CD4-positive, alpha-beta T cell (primary cell): ENCODE data around the gene LRP10. TPM values are rescaled to one million over a fixed set of nuclear protein-coding genes. Genes with fewer than 3 reads are reported as not detected.

Experiments used
- ATAC-seq: fragments of 200-7000 bp; cut with Tn5 transposase; one replicate; pipeline ENCODE4 v1.10.0; 2022; ENCODE audit warnings: mild to moderate bottlenecking; ENCODE audit not compliant: poor library complexity
- CTCF ChIA-PET: fragments of 350-600 bp; sonication (Branson Sonifier 250); formaldehyde crosslinking; loops from one replicate; lab custom pipeline; 2021; ENCODE audit warnings: antibody characterized with exemption, inconsistent platforms; lab: Charles Lee
- POLR2A ChIA-PET: fragments of 350-600 bp; sonication (Branson Sonifier 250); formaldehyde crosslinking; loops from one replicate; lab custom pipeline; 2021; ENCODE audit warnings: antibody characterized with exemption, inconsistent platforms; lab: Charles Lee
- DNase-seq, 14 experiments: peaks; one replicate each; pipeline ENCODE4 v3.0.0-alpha.2; 2013 to 2020; ENCODE audit warnings: mixed read lengths in 2 of 14
- H3K27ac ChIP-seq, 2 donors: one replicate each; pipeline versions ENCODE4 v1.5.1 to v1.7.0; 2013; ENCODE audit warnings: low read length in 2 of 2, low read depth in 1 of 2, mild to moderate bottlenecking in 1 of 2
- H3K27me3 ChIP-seq, 2 experiments: 1 replicate in 1 of 2; 2 replicates in 1 of 2; pipeline versions ENCODE4 v1.6.1 to v1.7.0; 2013; ENCODE audit warnings: low read length in 2 of 2, control low read depth in 1 of 2, mild to moderate bottlenecking in 1 of 2, moderate library complexity in 1 of 2; ENCODE audit not compliant: insufficient read depth in 2 of 2, control insufficient read depth in 1 of 2
- H3K36me3 ChIP-seq: one replicate; pipeline ENCODE4 v1.6.1; 2013; ENCODE audit warnings: low read length, control low read depth; ENCODE audit not compliant: insufficient read depth
- H3K4me1 ChIP-seq: one replicate; pipeline ENCODE4 v1.6.1; 2013; ENCODE audit warnings: low read length, control low read depth; ENCODE audit not compliant: insufficient read depth
- H3K4me3 ChIP-seq: one replicate; pipeline ENCODE4 v1.5.1; 2013; ENCODE audit warnings: mild to moderate bottlenecking, low read length, moderate library complexity
- H3K9me3 ChIP-seq, 2 experiments: 1 replicate in 1 of 2; 2 replicates in 1 of 2; pipeline versions ENCODE4 v1.6.1 to v1.7.0; 2013; ENCODE audit warnings: low read length in 2 of 2, mild to moderate bottlenecking in 2 of 2, control low read depth in 1 of 2, moderate library complexity in 1 of 2; ENCODE audit not compliant: control insufficient read depth in 1 of 2, insufficient read depth in 1 of 2
- H3K27ac Mint-ChIP-seq: one replicate; pipeline ENCODE4 v1.8.0; 2020; ENCODE audit warnings: mixed read lengths
- H3K27me3 Mint-ChIP-seq: one replicate; pipeline ENCODE4 v1.8.0; 2021; ENCODE audit warnings: mixed read lengths
- H3K36me3 Mint-ChIP-seq: one replicate; pipeline ENCODE4 v1.8.0; 2021; ENCODE audit warnings: low read depth, mixed read lengths
- H3K4me1 Mint-ChIP-seq: one replicate; pipeline ENCODE4 v1.8.0; 2021; ENCODE audit warnings: low read depth, mixed read lengths
- H3K4me3 Mint-ChIP-seq: one replicate; pipeline ENCODE4 v1.8.0; 2020; ENCODE audit warnings: mild to moderate bottlenecking, mixed read lengths
- H3K9me3 Mint-ChIP-seq: one replicate; pipeline ENCODE4 v1.8.0; 2020; ENCODE audit warnings: mixed read lengths
- CTCF ChIP-seq: fragments of 200-600 bp; IDR thresholded peaks from one replicate; pipeline ENCODE4 v1.8.0; 2022; ENCODE audit warnings: antibody characterized with exemption, mild to moderate bottlenecking
- intact Hi-C, 2 experiments: fragments of 100-400 bp; cut with DNase I in 1 of 2; cut with micrococcal nuclease in 1 of 2; formaldehyde crosslinking; loops; one replicate each; pipeline versions ENCODE4 v1.15.1 to v1.9.0; 2023 to 2025; cut with DNase I, micrococcal nuclease
- total RNA-seq, 174 experiments: library from RNA in 2 of 174; stranded (reverse) in 2 of 174; gene quantifications; one replicate each; pipeline ENCODE4 v1.2.3 and lab custom pipeline; 2021 to 2026

LRP10 gene
- total RNA-seq, 2 experiments from 2014 or later = 52.4 to 54.6 TPM

DNA sequence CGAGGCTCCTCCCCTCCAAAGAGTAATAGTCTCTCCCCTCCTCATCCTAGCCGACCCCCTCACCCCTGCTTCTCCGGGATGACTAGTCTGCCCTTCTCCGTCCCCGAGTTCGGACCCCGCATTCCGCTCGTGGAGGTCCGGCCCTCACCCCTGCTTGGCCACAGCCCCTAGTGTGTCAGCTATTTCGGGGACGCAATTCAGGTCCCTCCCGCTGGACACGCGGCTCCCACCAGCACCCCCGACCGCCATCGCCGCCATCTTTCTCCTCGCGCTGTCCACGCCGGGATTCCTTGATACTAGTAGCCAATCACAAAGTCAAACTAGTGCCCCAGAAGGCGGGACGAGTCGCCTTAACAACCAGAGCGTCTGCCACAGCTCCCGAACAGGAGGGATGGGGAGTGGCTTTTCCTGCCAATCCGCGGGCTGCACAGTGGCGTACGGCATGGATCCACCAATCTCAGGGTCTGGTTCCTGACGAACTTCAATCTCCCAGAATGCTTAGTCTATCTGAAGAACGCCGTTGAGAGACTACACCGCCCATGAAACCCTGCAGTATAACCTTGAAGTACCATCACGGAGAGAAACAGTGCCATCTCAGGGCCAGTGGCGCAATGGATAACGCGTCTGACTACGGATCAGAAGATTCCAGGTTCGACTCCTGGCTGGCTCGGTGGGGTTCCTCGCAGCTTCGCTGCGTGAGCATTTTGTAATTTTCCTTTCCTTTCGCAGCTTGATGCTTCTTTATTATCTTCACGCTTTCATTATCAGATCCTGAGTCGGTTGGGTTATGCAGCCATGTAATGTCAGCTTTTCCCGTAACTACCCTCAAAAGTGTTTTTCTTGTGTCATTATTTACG lies 57.8 kb downstream of the LRP10 start, which contains the start of gene PRMT5:
TSS of gene PRMT5 (minus strand) at position 273 of the 857 bp plus-strand sequence. CDS start at position 258, 15 bp downstream.
- Histone ChIP-seq H3K9me3 (no peaks in the 10 kb centered on the region), H3K4me1 (peaks cover 30% of the 10 kb centered on the region), H3K27ac (peak within 1 kb of the TSS; percentile 79 to 88), H3K4me3 (peak within 1 kb of the TSS; percentile 91), H3K36me3 (peaks cover 26% of the 10 kb centered on the region), H3K27me3 (no peaks in the 10 kb centered on the region)
- ChIA-PET POLR2A (interaction anchor here (0.5 to 3.6 kb wide), 34 partner anchors 9 to 391 kb away, joined by 3 to 68 read pairs (median 5); partner anchors contain the start of genes ACIN1, AJUBA, C14orf119 and DAD1), CTCF (interaction anchor here (0.9 to 3.0 kb wide), 18 partner anchors 10 to 166 kb away, joined by 3 to 17 read pairs (median 5); partner anchors contain the start of genes ACIN1, AJUBA, C14orf119 and CDH24)
- H3K27me3 Mint-ChIP-seq = no peaks in the 10 kb centered on the region
- intact Hi-C loops = loop anchor here (1.0 to 10.0 kb wide), 5 partner anchors 10 to 395 kb away; partner anchors contain the start of genes RBM23 (in 2 of the 2), HAUS4 (in 1 of the 2), LRP10 (in 1 of the 2) and PABPN1 (in 1 of the 2)
- H3K36me3 Mint-ChIP-seq = peaks cover 18% of the 10 kb centered on the region
- ATAC-seq (peak; percentile 96), DNase-seq (peak; percentile 93 to 100 (median 97))
- H3K4me1 Mint-ChIP-seq = peaks cover 11% of the 10 kb centered on the region
- no peak within 1 kb of the TSS for H3K27ac Mint-ChIP-seq
- no peak for TF ChIP-seq CTCF
- H3K4me3 Mint-ChIP-seq = no peak within 1 kb of the TSS
- H3K9me3 Mint-ChIP-seq = no peaks in the 10 kb centered on the region

DNA sequence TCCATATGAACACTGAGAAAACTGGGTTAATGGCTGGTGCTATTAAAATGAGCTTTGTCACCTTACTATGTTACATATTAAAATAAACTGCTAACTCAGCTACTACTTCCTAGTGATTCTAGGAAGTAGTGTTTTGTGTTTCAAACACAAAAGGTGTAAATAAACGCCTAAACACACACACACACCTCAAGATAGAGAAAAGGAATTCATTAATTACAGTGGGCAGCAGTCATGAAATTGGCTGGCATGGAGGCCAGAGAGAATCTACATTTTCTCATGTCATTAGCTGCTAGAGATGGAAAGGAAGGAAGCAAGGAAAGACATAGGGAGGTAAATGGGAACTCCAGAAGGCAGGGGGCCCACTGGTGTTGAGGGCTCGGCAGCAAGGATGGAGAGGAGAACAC lies 58.4 kb downstream of the LRP10 start:
- no peak overlapping the region for H3K27ac Mint-ChIP-seq
- peaks cover 11% of the 10 kb centered on the region for H3K4me1 Mint-ChIP-seq
- Histone ChIP-seq H3K4me1 (peaks cover 30% of the 10 kb centered on the region), H3K36me3 (peaks cover 20% of the 10 kb centered on the region), H3K27ac (peak overlapping the region; percentile 49 to 71), H3K4me3 (peak overlapping the region; percentile 91), H3K27me3 (no peaks in the 10 kb centered on the region), H3K9me3 (no peaks in the 10 kb centered on the region)
- H3K4me3 Mint-ChIP-seq = no peak overlapping the region
- ATAC-seq = no peak
- no peaks in the 10 kb centered on the region for H3K27me3 Mint-ChIP-seq
- ChIA-PET POLR2A (interaction anchor here (0.7 to 3.6 kb wide), 27 partner anchors 8 to 391 kb away, joined by 3 to 68 read pairs (median 6); partner anchors contain the start of genes ACIN1, AJUBA, C14orf119 and DAD1), CTCF (interaction anchor here (0.9 to 3.0 kb wide), 19 partner anchors 11 to 165 kb away, joined by 3 to 17 read pairs (median 5); partner anchors contain the start of genes ACIN1, AJUBA, C14orf119 and CDH24)
- no peaks in the 10 kb centered on the region for H3K9me3 Mint-ChIP-seq
- intact Hi-C loops = loop anchor here (1.0 to 10.0 kb wide), 9 partner anchors 11 to 535 kb away; partner anchors contain the start of genes HAUS4 (in 2 of the 2), RBM23 (in 2 of the 2), AJUBA (in 1 of the 2) and LRP10 (in 1 of the 2)
- no peak for TF ChIP-seq CTCF
- no peak for DNase-seq
- peaks cover 12% of the 10 kb centered on the region for H3K36me3 Mint-ChIP-seq

Other genes with a start within 250 kb of the LRP10 start
- gene OR6J1, start 227.4 kb upstream of the LRP10 start, total RNA-seq = not detected
- gene OXA1L, start 105.1 kb upstream of the LRP10 start, total RNA-seq = 100 to 1,000 TPM; 176 to 177 TPM
- 1 to 10 TPM in 1 of 2 experiments, under 1 TPM in 1; 0.89 to 1.1 TPM for gene SLC7A7, start 56.3 kb upstream of the LRP10 start, total RNA-seq
- 10 to 100 TPM; 27.6 to 29.4 TPM for gene MRPL52, start 41.9 kb upstream of the LRP10 start, total RNA-seq
- 1 to 10 TPM; 2.6 to 2.9 TPM for gene MMP14, start 35.2 kb upstream of the LRP10 start, total RNA-seq
- 1 to 10 TPM; 9.2 to 9.4 TPM for gene REM2, start 11.5 kb downstream of the LRP10 start, total RNA-seq
- 100 to 1,000 TPM in 1 of 2 experiments, 10 to 100 TPM in 1; 87.9 to 111 TPM for gene RBM23, start 47.4 kb downstream of the LRP10 start, total RNA-seq
- 10 to 100 TPM; 15.6 to 19.3 TPM for gene PRMT5, start 57.6 kb downstream of the LRP10 start, total RNA-seq
- 10 to 100 TPM; 17.5 to 19.6 TPM for gene HAUS4, start 85.3 kb downstream of the LRP10 start, total RNA-seq
- gene AJUBA, start 110.8 kb downstream of the LRP10 start, total RNA-seq = 1 to 10 TPM in 1 of 2 experiments, under 1 TPM in 1; 0.67 to 1.1 TPM
- gene C14orf93, start 138.4 kb downstream of the LRP10 start, total RNA-seq = 1 to 10 TPM; 7.6 to 8.4 TPM
- gene PSMB5, start 163.2 kb downstream of the LRP10 start, total RNA-seq = 10 to 100 TPM; 20.1 to 24.5 TPM
- under 1 TPM; 0.16 to 0.31 TPM for gene PSMB11, start 170.5 kb downstream of the LRP10 start, total RNA-seq
- gene CDH24, start 185.8 kb downstream of the LRP10 start, total RNA-seq = 1 to 10 TPM; 3.3 to 3.7 TPM
- gene ACIN1, start 223.4 kb downstream of the LRP10 start, total RNA-seq = 100 to 1,000 TPM; 282 to 288 TPM
- 1 to 10 TPM; 3.1 to 3.9 TPM for gene C14orf119, start 223.8 kb downstream of the LRP10 start, total RNA-seq
- not detected for gene CIROP, start 233.2 kb downstream of the LRP10 start, total RNA-seq
- gene CEBPE, start 247.5 kb downstream of the LRP10 start, total RNA-seq = not detected